Esophagus (tissue), 2 donors: ENCODE measurements around the gene SMAP1. TPM values are rescaled to one million over a fixed set of nuclear protein-coding genes. Genes with fewer than 3 reads are reported as not detected.

ENCODE experiments used
- H3K27ac ChIP-seq, 2 donors: one replicate each; pipeline ENCODE4 v1.5.1; 2013; ENCODE audit warnings: low read depth in 2 of 2, mild to moderate bottlenecking in 2 of 2, inconsistent platforms in 1 of 2, low read length in 1 of 2, moderate library complexity in 1 of 2
- H3K27me3 ChIP-seq, 2 donors: one replicate each; pipeline ENCODE4 v1.6.1; 2013; ENCODE audit warnings: low read length in 2 of 2, control low read depth in 1 of 2, mild to moderate bottlenecking in 1 of 2; ENCODE audit not compliant: insufficient read depth in 2 of 2, control insufficient read depth in 1 of 2
- H3K36me3 ChIP-seq, 2 donors: one replicate each; pipeline ENCODE4 v1.6.1; 2013; ENCODE audit warnings: low read length in 1 of 2; ENCODE audit not compliant: control insufficient read depth in 2 of 2, insufficient read depth in 2 of 2
- H3K4me1 ChIP-seq, 2 donors: one replicate each; pipeline ENCODE4 v1.6.1; 2013; ENCODE audit warnings: low read length in 1 of 2; ENCODE audit not compliant: control insufficient read depth in 2 of 2, insufficient read depth in 2 of 2
- H3K4me3 ChIP-seq, 2 donors: one replicate each; pipeline ENCODE4 v1.5.1; 2013; ENCODE audit warnings: low read length in 2 of 2, mild to moderate bottlenecking in 2 of 2, low read depth in 1 of 2, moderate library complexity in 1 of 2
- H3K9me3 ChIP-seq, 2 donors: one replicate each; pipeline ENCODE4 v1.6.1; 2013; ENCODE audit warnings: mild to moderate bottlenecking in 2 of 2, low read depth in 1 of 2, low read length in 1 of 2, moderate library complexity in 1 of 2; ENCODE audit not compliant: control insufficient read depth in 2 of 2, insufficient read depth in 1 of 2
- WGBS, 2 donors: extraction: QIAGEN DNeasy Blood & Tissue Kit; methylation state at CpG; one replicate each; pipeline ENCODE4 v1.1.7; 2013; 5-methylcytosine and 5-hydroxymethylcytosine counted together
- polyA plus RNA-seq, 2 donors: library from polyadenylated mRNA; stranded (reverse); fragments of 200-250 nt; gene quantifications; one replicate each; pipeline ENCODE4 v1.2.3, GENCODE V29; 2013
- donor health status: healthy with polysubstance abuse.
- donor health status: Bipolar disorder and iron deficiency.

SMAP1 gene
- polyA plus RNA-seq, 2 donors, result 19.2 to 24.8 TPM

DNA sequence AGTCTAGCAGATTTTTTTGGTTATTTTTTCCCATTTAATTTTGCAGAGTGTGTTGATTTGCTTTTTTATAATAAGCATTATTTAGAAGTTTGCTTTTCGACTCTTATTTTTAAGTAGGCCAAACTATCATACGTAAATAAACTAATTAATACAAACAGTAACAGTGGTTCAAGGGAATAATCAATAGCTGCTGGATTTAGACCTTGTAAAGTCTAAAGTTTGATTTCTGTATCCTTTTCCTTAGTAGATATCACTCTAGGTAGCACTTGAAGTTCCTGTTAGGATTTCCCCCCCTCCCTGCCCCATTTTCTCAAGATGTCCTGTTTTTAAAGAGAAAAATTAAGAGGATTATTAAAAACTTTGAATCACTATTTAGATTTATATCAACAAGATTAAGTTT, 153.1 kb downstream of the SMAP1 start:
- Histone ChIP-seq H3K9me3 (no peaks in the 10 kb centered on the region), H3K4me3 (no peak overlapping the region), H3K27ac (no peak overlapping the region), H3K4me1 (no peaks in the 10 kb centered on the region), H3K27me3 (no peaks in the 10 kb centered on the region), H3K36me3 (peaks cover 0 to 2% of the 10 kb centered on the region in 2 donors)
- WGBS, 2 donors, result 90 to 96% methylated on average over 2 of the region's 2 CpGs

DNA sequence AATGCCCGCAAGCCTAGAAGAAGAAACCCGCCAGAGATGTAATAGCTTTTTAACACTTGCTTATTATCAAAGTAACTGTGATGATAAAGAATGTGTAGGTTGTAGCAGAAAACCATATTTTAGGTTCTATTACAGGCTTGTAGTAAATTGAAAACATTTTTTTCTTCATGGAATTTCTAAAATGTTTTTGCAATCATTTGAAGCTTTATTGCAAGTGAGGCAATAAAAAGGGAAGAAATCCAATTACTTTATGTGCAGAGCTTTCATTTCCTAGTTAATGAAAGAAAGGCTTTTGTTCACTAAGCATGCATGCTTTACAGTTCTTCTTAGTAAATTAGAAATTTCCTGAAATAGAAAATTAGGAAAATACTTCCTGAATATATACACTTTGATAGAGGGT, 154.1 kb downstream of the SMAP1 start:
- Histone ChIP-seq H3K9me3 (no peaks in the 10 kb centered on the region), H3K27me3 (no peaks in the 10 kb centered on the region), H3K27ac (no peak overlapping the region), H3K36me3 (peaks cover 0 to 3% of the 10 kb centered on the region in 2 donors), H3K4me3 (no peak overlapping the region), H3K4me1 (no peaks in the 10 kb centered on the region)
- WGBS, 2 donors, result 94 to 98% methylated on average over 2 of the region's 2 CpGs

DNA sequence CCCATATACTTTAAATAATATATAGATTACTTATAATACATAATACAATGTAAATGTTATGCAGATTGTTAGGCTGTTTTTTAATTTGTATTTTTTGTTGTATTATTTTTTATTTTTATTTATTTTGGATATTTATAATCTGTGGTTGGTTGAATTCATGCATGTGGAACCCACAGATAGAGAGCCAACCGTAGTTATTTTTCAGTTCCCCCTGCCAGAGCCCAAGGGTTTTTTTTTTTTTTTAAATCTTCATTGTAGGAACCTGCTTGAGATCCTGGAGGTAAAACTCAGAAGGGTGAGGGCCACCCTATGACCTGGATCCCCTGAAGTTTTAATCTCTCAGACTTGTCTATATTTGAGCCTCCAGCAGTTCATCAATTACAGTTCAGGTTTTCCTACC, 156.0 kb downstream of the SMAP1 start:
- no peak overlapping the region for H3K27ac ChIP-seq
- H3K36me3 ChIP-seq, result peaks cover 0 to 3% of the 10 kb centered on the region in 2 donors
- no peaks in the 10 kb centered on the region for H3K4me1 ChIP-seq
- H3K27me3 ChIP-seq, result no peaks in the 10 kb centered on the region
- H3K9me3 ChIP-seq, result no peaks in the 10 kb centered on the region
- WGBS, 2 donors, result 90 to 92% methylated on average over 1 of the region's 1 CpG
- H3K4me3 ChIP-seq, result no peak overlapping the region

DNA sequence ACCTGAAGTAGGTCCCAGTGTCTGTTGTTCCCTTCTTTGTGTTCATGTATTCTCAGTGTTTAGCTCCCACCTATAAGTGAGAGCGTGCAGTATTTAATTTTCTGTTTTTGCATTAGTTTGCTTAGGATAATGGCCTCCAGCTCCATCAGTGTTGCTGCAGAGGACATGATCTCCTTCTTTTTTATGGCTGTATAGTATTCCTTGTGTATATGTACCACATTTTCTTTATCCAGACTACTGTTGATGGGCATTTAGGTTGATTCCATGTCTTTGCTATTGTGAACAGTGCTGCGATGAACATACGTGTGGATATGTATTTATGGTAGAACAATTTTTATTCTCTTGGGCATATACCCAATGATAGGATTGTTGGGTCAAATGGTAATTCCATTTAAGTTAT, 163.7 kb downstream of the SMAP1 start:
- no peak overlapping the region for H3K4me3 ChIP-seq
- no peaks in the 10 kb centered on the region for H3K36me3 ChIP-seq
- H3K9me3 ChIP-seq, result no peaks in the 10 kb centered on the region
- 97 to 98% methylated on average over 3 of the region's 3 CpGs for WGBS, 2 donors
- H3K27me3 ChIP-seq, result no peaks in the 10 kb centered on the region
- no peaks in the 10 kb centered on the region for H3K4me1 ChIP-seq
- H3K27ac ChIP-seq, result no peak overlapping the region

DNA sequence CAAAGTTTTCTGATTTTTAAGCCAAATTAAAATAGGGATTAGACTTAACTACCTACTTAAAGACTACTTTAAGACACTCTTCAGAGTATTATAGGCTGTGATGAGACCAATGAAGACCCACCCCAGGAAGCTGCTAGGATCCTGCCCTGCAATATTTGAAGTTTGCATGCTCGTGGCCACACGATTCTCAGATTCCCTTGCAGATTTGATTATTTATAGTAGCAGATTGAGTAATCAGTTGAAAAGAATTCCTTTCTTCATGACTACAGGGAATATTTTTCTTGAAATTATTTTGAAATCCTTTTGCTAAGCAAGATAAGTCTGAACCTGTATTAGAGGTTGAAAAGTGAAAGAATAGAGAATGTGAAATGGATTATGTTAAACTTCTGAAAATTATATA, 166.8 kb downstream of the SMAP1 start:
- no peaks in the 10 kb centered on the region for H3K4me1 ChIP-seq
- WGBS, 2 donors, result 30 to 51% methylated on average over 2 of the region's 2 CpGs
- no peak overlapping the region for H3K4me3 ChIP-seq
- no peak overlapping the region for H3K27ac ChIP-seq
- H3K9me3 ChIP-seq, result no peaks in the 10 kb centered on the region
- no peaks in the 10 kb centered on the region for H3K36me3 ChIP-seq
- no peaks in the 10 kb centered on the region for H3K27me3 ChIP-seq

DNA sequence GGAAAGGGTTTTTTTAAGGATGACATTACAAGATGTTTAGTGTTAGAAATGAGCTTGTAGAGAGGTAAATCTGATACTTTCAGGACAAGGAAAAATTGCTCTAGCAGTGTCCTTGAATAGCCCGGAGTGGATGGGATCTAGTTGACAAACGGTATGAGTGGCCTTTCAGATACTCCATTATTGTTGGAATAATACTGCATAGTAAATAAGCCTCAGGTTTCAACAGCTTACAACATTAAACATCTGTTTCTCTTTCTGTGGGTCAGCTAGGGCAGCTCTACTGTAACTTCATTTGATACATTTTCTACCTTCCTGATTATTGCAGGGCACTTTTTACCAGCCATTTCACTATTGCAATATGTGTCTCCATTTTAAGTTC, 171.2 kb downstream of the SMAP1 start:
- H3K4me3 ChIP-seq, result no peak overlapping the region
- 85 to 92% methylated on average over 2 of the region's 2 CpGs for WGBS, 2 donors
- no peaks in the 10 kb centered on the region for H3K27me3 ChIP-seq
- no peaks in the 10 kb centered on the region for H3K9me3 ChIP-seq
- no peak overlapping the region for H3K27ac ChIP-seq
- no peaks in the 10 kb centered on the region for H3K4me1 ChIP-seq
- peaks cover 0 to 2% of the 10 kb centered on the region in 2 donors for H3K36me3 ChIP-seq

DNA sequence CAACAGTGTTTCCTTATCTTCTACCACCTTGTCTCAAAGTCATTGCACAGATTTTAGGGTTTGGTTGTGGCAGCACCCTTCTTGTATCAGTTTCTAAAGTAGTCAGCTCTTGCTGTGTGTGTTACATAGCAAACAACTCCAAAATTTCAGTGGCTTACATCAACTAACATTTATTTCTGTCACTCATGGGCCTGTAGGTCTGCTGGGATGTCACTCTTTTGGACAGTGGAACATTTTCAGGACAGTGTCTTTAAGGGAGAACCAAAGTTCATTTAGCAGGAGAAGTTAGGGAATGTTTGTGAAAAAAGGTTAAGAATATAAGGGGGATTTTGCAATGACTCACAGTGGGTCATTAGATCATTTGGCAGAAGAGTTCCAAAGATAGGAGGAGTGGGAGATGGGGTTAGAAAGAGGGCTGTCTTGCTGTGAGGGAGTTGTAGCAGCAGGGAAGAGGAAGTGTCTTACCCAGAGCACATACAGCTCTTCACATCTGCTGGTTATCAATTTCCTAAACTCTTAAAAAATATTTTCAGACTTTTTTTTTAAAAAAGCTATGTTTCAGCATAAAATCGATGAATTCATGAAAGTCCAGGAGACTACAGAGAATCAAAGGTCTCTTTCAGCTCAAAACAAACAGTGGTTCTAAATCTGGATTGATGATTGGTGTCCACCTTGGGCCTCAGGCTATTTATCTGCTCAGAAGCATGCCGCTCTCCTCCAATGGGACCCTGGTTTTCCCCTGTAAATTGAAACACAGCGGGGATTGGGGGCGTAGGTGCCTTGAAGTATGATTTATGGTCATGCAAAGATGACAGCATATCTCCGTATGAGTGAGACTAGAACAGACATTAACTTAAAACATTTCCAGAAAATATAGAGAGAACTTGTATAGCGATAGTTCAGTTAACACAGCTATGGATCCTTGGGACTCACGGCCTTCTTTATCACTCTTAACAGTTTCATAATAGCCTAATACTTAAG, 171.9 kb downstream of the SMAP1 start:
- H3K27me3 ChIP-seq, result no peaks in the 10 kb centered on the region
- 93 to 96% methylated on average over 7 of the region's 7 CpGs for WGBS, 2 donors
- no peak overlapping the region for H3K27ac ChIP-seq
- no peaks in the 10 kb centered on the region for H3K9me3 ChIP-seq
- H3K36me3 ChIP-seq, result peaks cover 0 to 2% of the 10 kb centered on the region in 2 donors
- H3K4me3 ChIP-seq, result no peak overlapping the region
- no peaks in the 10 kb centered on the region for H3K4me1 ChIP-seq

DNA sequence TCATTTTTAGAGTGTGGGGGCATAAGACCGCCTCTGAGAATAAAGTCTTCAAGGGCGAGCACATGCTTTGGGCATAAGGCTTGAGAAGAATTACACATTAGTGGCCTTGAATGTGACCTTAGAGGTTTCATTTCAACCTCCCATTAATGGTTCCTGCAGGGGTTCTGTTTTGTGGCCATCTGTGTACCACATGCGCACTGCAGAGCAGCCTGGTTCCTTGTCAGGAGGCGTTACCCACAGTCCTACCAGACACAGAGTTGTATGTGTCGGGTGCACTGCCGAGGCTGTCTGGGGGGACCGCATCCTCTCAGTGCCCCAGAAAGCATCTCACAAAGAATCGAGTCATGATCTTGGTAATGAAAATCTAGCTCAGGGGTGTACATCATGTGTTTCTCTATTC, 173.4 kb downstream of the SMAP1 start:
- no peak overlapping the region for H3K4me3 ChIP-seq
- no peaks in the 10 kb centered on the region for H3K27me3 ChIP-seq
- no peaks in the 10 kb centered on the region for H3K9me3 ChIP-seq
- H3K4me1 ChIP-seq, result peaks cover 0 to 2% of the 10 kb centered on the region in 2 donors
- WGBS, 2 donors, result 96 to 97% methylated on average over 8 of the region's 8 CpGs
- peaks cover 0 to 2% of the 10 kb centered on the region in 2 donors for H3K36me3 ChIP-seq
- no peak overlapping the region for H3K27ac ChIP-seq

DNA sequence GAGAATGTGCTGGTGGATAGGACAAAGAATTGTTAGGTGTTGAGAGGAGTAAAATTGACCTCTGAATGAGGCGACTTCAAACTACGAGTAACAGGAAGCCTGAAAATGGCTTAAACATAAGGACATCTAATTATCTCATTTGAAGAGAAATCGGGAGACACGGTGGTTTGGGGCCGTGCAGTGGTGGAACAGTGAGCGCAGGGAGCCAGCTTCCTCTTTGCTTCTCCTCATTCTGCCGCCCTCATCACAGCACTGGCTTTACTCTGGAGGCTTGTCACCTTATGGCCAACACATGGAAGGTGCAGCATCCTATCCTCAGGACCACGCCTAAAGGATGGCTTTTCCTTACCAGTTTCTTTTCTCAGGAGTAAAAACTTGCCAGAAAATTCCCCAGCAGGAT, 174.9 kb downstream of the SMAP1 start:
- WGBS, 2 donors, result 97 to 98% methylated on average over 8 of the region's 8 CpGs
- Histone ChIP-seq H3K27ac (no peak overlapping the region), H3K4me1 (peaks cover 0 to 6% of the 10 kb centered on the region in 2 donors), H3K27me3 (no peaks in the 10 kb centered on the region), H3K4me3 (no peak overlapping the region), H3K36me3 (peaks cover 0 to 2% of the 10 kb centered on the region in 2 donors), H3K9me3 (no peaks in the 10 kb centered on the region)
